ENCODE data around the gene CYFIP2. TPM values are rescaled to one million over a fixed set of nuclear protein-coding genes. Genes with fewer than 3 reads are reported as not detected.

CYFIP2 gene
- total RNA-seq, 3 donors from 2014 or later = 24.8 to 28.6 (median 25.8) TPM

DNA sequence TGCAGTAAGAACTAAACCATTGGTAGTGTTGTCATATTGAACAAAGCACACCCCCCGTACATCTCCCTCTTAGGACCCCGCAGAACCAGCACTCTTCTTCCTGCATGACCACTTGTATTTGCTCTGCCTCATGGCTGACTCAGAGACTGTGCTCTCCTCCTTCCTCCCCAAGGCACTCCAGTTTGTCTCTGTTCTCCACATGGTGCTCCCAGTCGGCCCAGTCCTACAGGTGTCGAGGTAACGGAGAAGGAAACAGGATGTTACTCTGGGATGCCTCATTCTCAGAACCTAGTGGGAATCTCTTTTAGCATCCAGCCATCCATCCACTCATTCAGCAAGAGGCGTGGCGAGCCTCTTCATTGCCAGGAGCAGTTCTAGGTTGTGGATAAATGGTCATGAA is 97.1 kb downstream of the CYFIP2 start:
- DNase-seq (no peak), ATAC-seq (no peak)
- Histone ChIP-seq H3K36me3 (ENCODE audit: low read depth) (no peaks in the 10 kb centered on the region), H3K9me3 (no peaks in the 10 kb centered on the region), H3K4me1 (ENCODE audit: low read depth) (no peaks in the 10 kb centered on the region), H3K4me3 (no peak overlapping the region)
- TF ChIP-seq, protein P1, sequence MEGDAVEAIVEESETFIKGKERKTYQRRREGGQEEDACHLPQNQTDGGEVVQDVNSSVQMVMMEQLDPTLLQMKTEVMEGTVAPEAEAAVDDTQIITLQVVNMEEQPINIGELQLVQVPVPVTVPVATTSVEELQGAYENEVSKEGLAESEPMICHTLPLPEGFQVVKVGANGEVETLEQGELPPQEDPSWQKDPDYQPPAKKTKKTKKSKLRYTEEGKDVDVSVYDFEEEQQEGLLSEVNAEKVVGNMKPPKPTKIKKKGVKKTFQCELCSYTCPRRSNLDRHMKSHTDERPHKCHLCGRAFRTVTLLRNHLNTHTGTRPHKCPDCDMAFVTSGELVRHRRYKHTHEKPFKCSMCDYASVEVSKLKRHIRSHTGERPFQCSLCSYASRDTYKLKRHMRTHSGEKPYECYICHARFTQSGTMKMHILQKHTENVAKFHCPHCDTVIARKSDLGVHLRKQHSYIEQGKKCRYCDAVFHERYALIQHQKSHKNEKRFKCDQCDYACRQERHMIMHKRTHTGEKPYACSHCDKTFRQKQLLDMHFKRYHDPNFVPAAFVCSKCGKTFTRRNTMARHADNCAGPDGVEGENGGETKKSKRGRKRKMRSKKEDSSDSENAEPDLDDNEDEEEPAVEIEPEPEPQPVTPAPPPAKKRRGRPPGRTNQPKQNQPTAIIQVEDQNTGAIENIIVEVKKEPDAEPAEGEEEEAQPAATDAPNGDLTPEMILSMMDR (IDR thresholded peaks at IDR 0.05) = no peak
- intact Hi-C loops (cut with DNase I, micrococcal nuclease) = no loop called here

DNA sequence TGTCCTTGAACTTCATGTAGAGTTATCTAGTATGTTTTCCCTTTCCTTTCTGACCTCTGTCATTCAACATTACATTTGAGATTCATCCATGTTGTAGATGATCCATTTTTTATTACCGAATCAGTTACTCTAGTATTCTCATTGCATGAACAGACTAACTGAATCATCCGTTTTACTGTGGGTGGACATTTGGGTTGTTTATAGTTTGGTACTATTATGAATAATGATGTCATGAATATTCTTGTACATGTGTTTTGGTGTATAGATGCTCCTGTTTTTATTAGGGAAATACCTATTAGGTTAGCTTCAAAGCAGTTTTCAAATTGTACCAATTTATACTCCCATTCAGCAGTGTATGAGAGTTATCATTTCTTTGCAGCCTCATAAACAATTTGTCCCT is 99.8 kb downstream of the CYFIP2 start:
- DNase-seq (no peak), ATAC-seq (no peak)
- H3K9me3 ChIP-seq = no peaks in the 10 kb centered on the region
- no peaks in the 10 kb centered on the region for H3K4me1 ChIP-seq (ENCODE audit: low read depth)
- H3K4me3 ChIP-seq = no peak overlapping the region
- intact Hi-C loops (cut with DNase I, micrococcal nuclease) = no loop called here
- no peaks in the 10 kb centered on the region for H3K36me3 ChIP-seq (ENCODE audit: low read depth)
- TF ChIP-seq, protein P1 (IDR thresholded peaks at IDR 0.05) = no peak

DNA sequence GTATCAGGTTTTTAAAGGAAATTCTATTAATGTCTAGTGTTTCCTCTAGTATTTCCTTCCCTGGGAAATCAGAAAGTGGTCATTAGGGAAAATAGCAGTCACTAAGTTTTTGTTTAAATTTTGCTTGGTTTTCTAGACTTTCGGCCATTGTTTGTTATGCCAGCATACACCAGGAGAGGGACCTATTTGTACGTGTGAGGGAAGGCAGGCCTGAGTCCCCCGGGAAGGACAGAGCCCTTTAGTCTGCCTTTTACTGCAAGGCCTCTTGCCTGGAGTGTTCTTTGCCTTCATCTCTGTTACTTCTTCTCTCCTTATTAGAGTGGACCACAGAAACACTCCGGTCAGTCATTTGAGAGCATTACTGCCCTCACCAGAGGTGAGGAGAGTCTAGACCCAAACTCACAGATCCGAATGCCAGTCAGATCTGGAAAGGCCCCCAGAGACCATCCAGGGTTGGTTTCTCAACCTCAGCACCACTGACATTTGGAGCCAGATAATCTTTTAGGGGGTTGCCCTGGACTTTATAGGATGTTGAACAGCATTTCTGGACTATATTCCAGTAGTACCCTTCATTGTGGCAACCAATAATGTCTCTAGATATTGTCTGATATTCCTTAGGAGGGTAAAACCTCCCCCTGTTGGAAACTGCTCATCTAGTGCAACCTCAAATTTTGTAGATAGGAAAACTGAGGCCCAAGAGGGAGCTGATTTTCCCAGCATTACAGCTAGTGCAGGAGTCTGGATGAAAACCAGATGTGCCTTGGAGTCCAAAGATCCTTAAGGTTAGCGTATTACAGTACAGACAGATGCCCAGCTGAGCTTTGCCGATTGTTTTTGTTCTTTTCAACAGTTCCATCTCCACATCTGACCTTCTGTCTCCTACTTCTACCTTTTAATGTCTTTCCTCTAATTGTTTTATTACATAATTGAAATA is 101.1 kb downstream of the CYFIP2 start:
- Histone ChIP-seq H3K36me3 (ENCODE audit: low read depth) (no peaks in the 10 kb centered on the region), H3K4me3 (no peak overlapping the region), H3K4me1 (ENCODE audit: low read depth) (no peaks in the 10 kb centered on the region), H3K9me3 (no peaks in the 10 kb centered on the region)
- intact Hi-C loops (cut with DNase I, micrococcal nuclease) = no loop called here
- ATAC-seq = peak; percentile 37
- TF ChIP-seq, protein P1 (IDR thresholded peaks at IDR 0.05) = no peak
- no peak for DNase-seq

DNA sequence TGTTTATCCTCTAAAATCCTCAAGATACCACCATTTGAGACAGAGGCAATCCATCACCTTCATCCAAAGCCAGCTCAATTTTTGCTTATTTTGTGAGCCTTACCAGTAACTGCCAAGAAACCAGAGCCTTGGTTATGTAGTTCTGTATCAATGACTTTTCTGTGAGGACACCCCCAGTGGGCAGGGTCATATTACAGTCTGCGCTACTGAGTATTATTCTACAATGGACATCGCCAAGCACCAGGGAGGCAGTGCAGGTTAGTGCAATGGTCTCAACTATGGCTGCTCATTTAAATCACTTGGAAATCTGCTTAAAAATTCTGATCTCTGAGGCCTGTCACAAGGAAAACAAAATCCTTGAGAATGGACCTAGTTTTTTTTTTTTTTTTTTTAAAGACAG is 103.6 kb downstream of the CYFIP2 start:
- Histone ChIP-seq H3K4me3 (no peak overlapping the region), H3K9me3 (no peaks in the 10 kb centered on the region), H3K4me1 (ENCODE audit: low read depth) (no peaks in the 10 kb centered on the region), H3K36me3 (ENCODE audit: low read depth) (no peaks in the 10 kb centered on the region)
- TF ChIP-seq, protein P1 (IDR thresholded peaks at IDR 0.05) = no peak
- ATAC-seq (no peak), DNase-seq (no peak)
- intact Hi-C loops (cut with DNase I, micrococcal nuclease) = no loop called here

DNA sequence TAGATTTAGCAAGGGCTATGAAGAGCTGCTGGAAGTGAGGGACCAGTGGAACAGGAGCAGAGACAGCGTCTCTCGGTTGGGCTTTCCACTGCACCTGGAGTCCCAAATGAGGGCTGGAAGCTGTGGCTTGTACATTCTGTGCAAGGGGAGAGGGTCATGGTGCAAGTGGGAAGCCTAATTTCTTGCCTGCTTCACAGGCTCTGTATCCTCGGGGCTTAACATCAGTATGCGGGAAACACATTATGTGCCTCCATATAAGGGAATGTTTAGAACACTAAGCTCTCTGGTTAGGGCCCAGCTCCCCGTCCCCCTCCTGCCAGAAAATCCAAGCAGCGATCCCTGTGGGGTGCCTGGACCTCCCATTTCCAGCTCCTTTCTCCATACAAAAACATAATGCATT is 105.0 kb downstream of the CYFIP2 start:
- intact Hi-C loops (cut with DNase I, micrococcal nuclease) = no loop called here
- no peaks in the 10 kb centered on the region for H3K9me3 ChIP-seq
- TF ChIP-seq, protein P1 (IDR thresholded peaks at IDR 0.05) = no peak
- H3K4me1 ChIP-seq (ENCODE audit: low read depth) = no peaks in the 10 kb centered on the region
- ATAC-seq (peak; percentile 33), DNase-seq (no peak)
- H3K36me3 ChIP-seq (ENCODE audit: low read depth) = no peaks in the 10 kb centered on the region
- H3K4me3 ChIP-seq = no peak overlapping the region

All from mucosa of descending colon (tissue), 3 donors.